ENCODE results near the gene HES2.

DNA sequence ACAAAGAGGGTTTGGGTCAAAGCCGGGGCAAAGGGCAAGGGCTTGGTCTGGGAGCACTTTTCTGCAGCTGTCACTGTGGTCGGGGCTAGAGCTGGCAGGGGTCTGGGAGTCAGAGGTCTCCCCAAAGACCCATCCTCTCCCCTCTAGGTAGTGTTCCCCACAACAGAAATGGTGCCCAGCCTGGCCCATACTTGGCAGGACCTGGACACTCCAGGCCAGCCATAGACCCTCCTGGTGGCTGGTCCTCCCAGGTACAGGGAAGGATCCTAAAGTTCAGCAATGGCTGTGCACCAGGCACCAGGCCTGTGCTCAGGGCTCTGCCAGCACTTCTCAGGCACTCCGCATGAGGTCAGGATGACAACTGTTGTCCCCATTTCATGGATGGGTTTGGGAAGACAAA, 15.8 kb upstream of the HES2 start:
- TF ChIP-seq, protein P1, sequence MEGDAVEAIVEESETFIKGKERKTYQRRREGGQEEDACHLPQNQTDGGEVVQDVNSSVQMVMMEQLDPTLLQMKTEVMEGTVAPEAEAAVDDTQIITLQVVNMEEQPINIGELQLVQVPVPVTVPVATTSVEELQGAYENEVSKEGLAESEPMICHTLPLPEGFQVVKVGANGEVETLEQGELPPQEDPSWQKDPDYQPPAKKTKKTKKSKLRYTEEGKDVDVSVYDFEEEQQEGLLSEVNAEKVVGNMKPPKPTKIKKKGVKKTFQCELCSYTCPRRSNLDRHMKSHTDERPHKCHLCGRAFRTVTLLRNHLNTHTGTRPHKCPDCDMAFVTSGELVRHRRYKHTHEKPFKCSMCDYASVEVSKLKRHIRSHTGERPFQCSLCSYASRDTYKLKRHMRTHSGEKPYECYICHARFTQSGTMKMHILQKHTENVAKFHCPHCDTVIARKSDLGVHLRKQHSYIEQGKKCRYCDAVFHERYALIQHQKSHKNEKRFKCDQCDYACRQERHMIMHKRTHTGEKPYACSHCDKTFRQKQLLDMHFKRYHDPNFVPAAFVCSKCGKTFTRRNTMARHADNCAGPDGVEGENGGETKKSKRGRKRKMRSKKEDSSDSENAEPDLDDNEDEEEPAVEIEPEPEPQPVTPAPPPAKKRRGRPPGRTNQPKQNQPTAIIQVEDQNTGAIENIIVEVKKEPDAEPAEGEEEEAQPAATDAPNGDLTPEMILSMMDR (IDR thresholded peaks at IDR 0.05) = no peak
- TF ChIP-seq POLR2A (IDR thresholded peaks at IDR 0.05) = no peak
